Suprapubic skin (tissue), 4 donors: ENCODE results near the gene BDKRB2. TPM values are rescaled to one million over a fixed set of nuclear protein-coding genes. Genes with fewer than 3 reads are reported as not detected.

Experiments
- DNase-seq, 2 donors: peaks; one replicate each; pipeline ENCODE4 v3.0.0-alpha.2; 2019; ENCODE audit warnings: low spot score in 2 of 2
- H3K27ac ChIP-seq: fragments of 200-600 bp; sonication (generic); one replicate; pipeline ENCODE4 v1.5.1; 2019
- H3K27me3 ChIP-seq: fragments of 200-600 bp; sonication (generic); one replicate; pipeline ENCODE4 v1.5.1; 2019
- H3K36me3 ChIP-seq: fragments of 200-600 bp; sonication (generic); one replicate; pipeline ENCODE4 v1.5.1; 2019
- H3K4me1 ChIP-seq: fragments of 200-600 bp; sonication (generic); one replicate; pipeline ENCODE4 v1.5.1; 2019
- H3K4me3 ChIP-seq: fragments of 200-600 bp; sonication (generic); one replicate; pipeline ENCODE4 v1.5.1; 2019; ENCODE audit warnings: mild to moderate bottlenecking
- H3K9me3 ChIP-seq: fragments of 200-600 bp; sonication (generic); one replicate; pipeline ENCODE4 v1.5.1; 2019
- CTCF ChIP-seq, 2 donors: fragments of 200-600 bp in 1 of 2; fragments of 450-650 bp in 1 of 2; sonication (generic) in 1 of 2; IDR thresholded peaks; one replicate each; pipeline ENCODE4 v1.5.1; 2016 to 2019; ENCODE audit warnings: antibody characterized with exemption in 2 of 2, mild to moderate bottlenecking in 1 of 2, moderate library complexity in 1 of 2
- EP300 ChIP-seq: sonication (generic); formaldehyde crosslinking; IDR thresholded peaks from one replicate; pipeline ENCODE4 v1.6.1; 2017; ENCODE audit warnings: antibody characterized with exemption
- POLR2A ChIP-seq, 2 donors: fragments of 450-650 bp; IDR thresholded peaks; one replicate each; pipeline ENCODE4 v1.6.1; 2017; ENCODE audit warnings: antibody characterized with exemption in 2 of 2, mild to moderate bottlenecking in 2 of 2, moderate library complexity in 2 of 2
- POLR2AphosphoS5 ChIP-seq, 3 donors: sonication (generic); formaldehyde crosslinking; IDR thresholded peaks; one replicate each; pipeline ENCODE4 v1.6.1; 2017; ENCODE audit warnings: antibody characterized with exemption in 3 of 3
- WGBS: methylation state at CpG from one replicate; pipeline ENCODE4 v1.1.5; 2018; 5-methylcytosine and 5-hydroxymethylcytosine counted together
- total RNA-seq, 4 donors: library from RNA; depleted of rRNA; stranded (reverse); fragments of >200 nt; gene quantifications; one replicate each; pipeline ENCODE4 v1.1.0, GENCODE V29; 2016

The BDKRB2 gene
- total RNA-seq, 4 donors from 2014 or later, result 9.7 to 17.9 (median 14.3) TPM

GRCh38 chr14:96160913-96161310, 43.7 kb upstream of the BDKRB2 start:
- peak; percentile 27 to 29 for DNase-seq
- no peaks in the 10 kb centered on the region for H3K4me1 ChIP-seq
- H3K9me3 ChIP-seq, result no peaks in the 10 kb centered on the region
- no peaks in the 10 kb centered on the region for H3K36me3 ChIP-seq
- 97% methylated on average over 4 of the region's 4 CpGs for WGBS
- H3K4me3 ChIP-seq, result no peak overlapping the region
- TF ChIP-seq CTCF (IDR thresholded peaks at IDR 0.05) (no peak), POLR2AphosphoS5 (IDR thresholded peaks at IDR 0.05) (no peak), POLR2A (IDR thresholded peaks at IDR 0.05) (no peak), EP300 (no peak)
- H3K27ac ChIP-seq, result no peak overlapping the region
- H3K27me3 ChIP-seq, result no peaks in the 10 kb centered on the region

- H3K4me3 ChIP-seq, result no peak overlapping the region
- WGBS, result 85% methylated on average over 2 of the region's 2 CpGs
- H3K36me3 ChIP-seq, result no peaks in the 10 kb centered on the region
- TF ChIP-seq POLR2AphosphoS5 (IDR thresholded peaks at IDR 0.05) (no peak), POLR2A (IDR thresholded peaks at IDR 0.05) (no peak), CTCF (IDR thresholded peaks at IDR 0.05) (no peak), EP300 (no peak)
- H3K27me3 ChIP-seq, result no peaks in the 10 kb centered on the region
- H3K4me1 ChIP-seq, result peaks cover 3% of the 10 kb centered on the region
- no peaks in the 10 kb centered on the region for H3K9me3 ChIP-seq
- H3K27ac ChIP-seq, result no peak overlapping the region
- DNase-seq, result peak in 1 of 2 donors; percentile 9
Measured at GRCh38 chr14:96161636-96162035, 43.0 kb upstream of the BDKRB2 start.

GRCh38 chr14:96162265-96162664, 42.4 kb upstream of the BDKRB2 start:
- Histone ChIP-seq H3K27ac (no peak overlapping the region), H3K36me3 (no peaks in the 10 kb centered on the region), H3K4me1 (peaks cover 9% of the 10 kb centered on the region), H3K27me3 (no peaks in the 10 kb centered on the region), H3K9me3 (no peaks in the 10 kb centered on the region), H3K4me3 (no peak overlapping the region)
- 88% methylated on average over 6 of the region's 6 CpGs for WGBS
- peak in 1 of 2 donors; percentile 15 for DNase-seq
- TF ChIP-seq CTCF (IDR thresholded peaks at IDR 0.05) (no peak), POLR2A (IDR thresholded peaks at IDR 0.05) (no peak), POLR2AphosphoS5 (IDR thresholded peaks at IDR 0.05) (no peak), EP300 (no peak)

GRCh38 chr14:96162741-96163140, 41.9 kb upstream of the BDKRB2 start:
- TF ChIP-seq CTCF (IDR thresholded peaks at IDR 0.05), result no peak
- no peak for TF ChIP-seq EP300
- TF ChIP-seq POLR2AphosphoS5 (IDR thresholded peaks at IDR 0.05), result no peak
- no peak for TF ChIP-seq POLR2A (IDR thresholded peaks at IDR 0.05)
- H3K27me3 ChIP-seq, result no peaks in the 10 kb centered on the region
- no peaks in the 10 kb centered on the region for H3K9me3 ChIP-seq
- H3K27ac ChIP-seq, result no peak overlapping the region
- H3K4me3 ChIP-seq, result no peak overlapping the region
- 97% methylated on average over 4 of the region's 4 CpGs for WGBS
- peak in 1 of 2 donors; percentile 19 for DNase-seq
- no peaks in the 10 kb centered on the region for H3K36me3 ChIP-seq
- peaks cover 14% of the 10 kb centered on the region for H3K4me1 ChIP-seq

GRCh38 chr14:96164861-96165490, 39.7 kb upstream of the BDKRB2 start:
- Histone ChIP-seq H3K4me3 (no peak overlapping the region), H3K27ac (no peak overlapping the region), H3K36me3 (no peaks in the 10 kb centered on the region), H3K27me3 (no peaks in the 10 kb centered on the region), H3K4me1 (peaks cover 16% of the 10 kb centered on the region), H3K9me3 (no peaks in the 10 kb centered on the region)
- WGBS, result 85% methylated on average over 5 of the region's 5 CpGs
- peak; percentile 35 to 37 for DNase-seq
- TF ChIP-seq CTCF (IDR thresholded peaks at IDR 0.05) (no peak), EP300 (no peak), POLR2A (IDR thresholded peaks at IDR 0.05) (no peak), POLR2AphosphoS5 (IDR thresholded peaks at IDR 0.05) (no peak)
